GM18517 (cell line): ENCODE results near the gene MAP2K5.
A peak's percentile ranks its signal among the peaks of the same experiment; 100 is the strongest.

Source experiments
- ATAC-seq: cut with Tn5 transposase; IDR thresholded peaks from one replicate; pipeline ENCODE4 v1.9.1; 2021; ENCODE audit warnings: mild to moderate bottlenecking, moderate library complexity; ENCODE audit not compliant: unreplicated experiment

The MAP2K5 gene

GRCh38 chr15:67521029-67521782 is 21.3 kb upstream of the MAP2K5 start, which contains the start of gene C15orf61:
TSS of gene C15orf61 (plus strand) at chr15:67521131. CDS start at chr15:67521249, 118 bp downstream.
- ATAC-seq: peak; percentile 69

- peak; percentile 8 for ATAC-seq
Observed at GRCh38 chr15:67521783-67522568, 20.5 kb upstream of the MAP2K5 start.

- ATAC-seq: no peak
Observed at GRCh38 chr15:67523330-67523729, 19.2 kb upstream of the MAP2K5 start.

GRCh38 chr15:67524235-67524634 is 18.3 kb upstream of the MAP2K5 start:
- ATAC-seq: no peak

DNA sequence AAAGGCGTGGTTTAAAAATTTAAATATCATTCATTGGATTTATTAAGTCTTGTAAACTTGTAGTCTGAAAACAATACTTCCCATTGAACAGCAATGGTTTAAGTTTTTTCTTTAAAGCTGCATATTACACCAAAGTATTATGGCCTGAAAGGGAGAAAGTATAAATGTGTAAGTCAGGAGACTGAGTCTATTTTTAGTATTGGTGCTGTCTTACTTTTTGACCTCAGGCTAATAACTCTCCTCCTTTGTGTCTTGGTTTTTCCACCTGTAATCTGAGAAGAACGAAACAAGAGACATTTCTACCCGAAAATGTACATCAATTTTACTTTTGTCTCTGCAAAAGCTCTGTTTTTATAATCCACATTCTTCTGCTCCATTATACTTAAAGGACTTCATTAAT is 14.0 kb upstream of the MAP2K5 start:
- no peak for ATAC-seq

GRCh38 chr15:67531379-67531914 is 11.1 kb upstream of the MAP2K5 start:
- no peak for ATAC-seq

GRCh38 chr15:67533873-67534272 is 8.6 kb upstream of the MAP2K5 start:
- ATAC-seq: no peak

DNA sequence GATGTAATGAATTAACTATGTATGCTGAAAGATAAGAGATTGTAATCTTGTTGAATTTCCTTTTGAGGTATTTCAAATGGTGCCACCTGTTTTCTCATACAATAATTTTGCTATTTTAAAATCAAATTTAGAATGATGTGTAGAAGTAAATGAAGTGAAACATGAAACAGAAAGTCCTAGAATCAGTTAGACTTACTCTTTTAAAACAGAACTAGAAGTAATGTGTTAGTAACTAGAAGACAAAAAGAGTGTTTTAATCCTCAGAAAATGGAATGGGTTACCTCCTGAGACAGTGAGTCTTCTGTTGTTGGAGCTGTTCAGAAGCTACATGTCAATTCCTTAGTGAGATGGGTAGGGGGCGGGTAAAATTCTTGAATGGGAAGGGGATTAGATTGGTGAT is 8.1 kb upstream of the MAP2K5 start:
- no peak for ATAC-seq

GRCh38 chr15:67537771-67538170 is 4.7 kb upstream of the MAP2K5 start:
- no peak for ATAC-seq

GRCh38 chr15:67543348-67543718 is 830 bp downstream of the MAP2K5 start:
- no peak for ATAC-seq

GRCh38 chr15:67544475-67544874 is 2.0 kb downstream of the MAP2K5 start:
- ATAC-seq: no peak

DNA sequence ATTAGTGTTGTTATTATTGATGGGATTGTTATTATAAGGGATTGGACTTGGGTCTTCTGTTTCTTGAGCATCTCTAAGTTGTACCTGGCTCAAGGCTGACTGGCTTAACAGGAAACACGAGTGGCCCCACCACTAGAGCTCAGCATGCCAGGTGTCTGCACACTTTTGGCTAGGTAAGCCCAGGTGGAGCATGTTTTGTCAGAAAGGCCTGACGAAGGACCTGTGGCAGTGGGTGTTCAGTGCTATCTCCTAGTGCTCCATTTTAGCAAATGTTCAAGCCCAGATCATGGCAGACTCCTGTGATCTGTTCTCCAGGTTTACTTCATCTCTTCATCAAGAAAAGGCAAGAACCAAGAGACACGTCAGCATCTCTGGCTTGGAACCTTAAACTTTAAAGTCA is 3.4 kb downstream of the MAP2K5 start:
- ATAC-seq: no peak

DNA sequence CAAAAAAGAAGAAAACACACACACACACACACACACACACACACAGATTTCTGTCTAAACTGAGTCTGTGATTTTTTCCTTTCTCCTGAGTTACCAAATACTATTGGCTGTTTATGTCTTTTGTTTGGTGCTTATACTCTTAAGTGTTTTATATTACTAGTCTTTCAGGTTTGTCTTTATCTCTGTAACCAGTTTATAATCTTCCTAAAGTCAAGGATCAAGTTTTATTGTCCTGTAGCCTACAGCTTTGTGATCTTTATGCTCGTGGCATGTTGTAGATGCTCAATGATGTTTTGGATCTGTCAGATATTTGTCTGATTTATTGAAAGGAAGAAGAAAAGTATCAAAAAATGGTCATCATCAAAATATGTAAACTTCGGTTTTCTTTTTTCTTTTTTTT is 4.6 kb downstream of the MAP2K5 start:
- ATAC-seq: no peak

GRCh38 chr15:67547836-67548235 is 5.3 kb downstream of the MAP2K5 start:
- no peak for ATAC-seq

DNA sequence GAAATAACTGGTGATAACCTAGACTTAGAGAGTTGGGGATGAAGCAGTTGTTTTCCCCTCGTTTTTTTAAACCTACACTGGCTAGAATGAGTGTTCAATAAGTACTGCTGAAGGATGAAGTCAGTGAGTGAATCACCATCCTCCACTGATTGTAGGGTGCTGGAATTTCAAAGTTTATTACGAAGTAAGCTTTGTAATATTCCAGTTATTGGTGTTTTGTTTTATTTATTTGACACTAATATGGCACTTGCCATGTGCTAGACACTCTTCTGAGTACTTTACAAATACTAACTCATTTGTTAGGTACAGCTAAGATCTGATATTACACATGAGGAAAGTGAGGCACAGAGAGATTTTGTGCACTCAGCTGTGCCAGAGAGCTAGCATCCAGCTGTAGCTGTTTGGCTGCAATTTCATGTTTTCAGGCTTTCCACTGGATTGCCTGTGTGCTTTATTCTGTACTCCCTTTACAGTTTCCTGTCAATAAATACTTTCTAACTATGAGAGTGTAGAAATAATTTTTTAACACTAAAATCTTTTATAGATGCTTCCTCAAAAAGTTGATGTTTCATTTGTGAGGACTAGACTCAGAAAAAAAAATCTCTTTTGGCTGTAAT is 5.8 kb downstream of the MAP2K5 start:
- no peak for ATAC-seq

- no peak for ATAC-seq
Observed at GRCh38 chr15:67548862-67549651, 6.6 kb downstream of the MAP2K5 start.

DNA sequence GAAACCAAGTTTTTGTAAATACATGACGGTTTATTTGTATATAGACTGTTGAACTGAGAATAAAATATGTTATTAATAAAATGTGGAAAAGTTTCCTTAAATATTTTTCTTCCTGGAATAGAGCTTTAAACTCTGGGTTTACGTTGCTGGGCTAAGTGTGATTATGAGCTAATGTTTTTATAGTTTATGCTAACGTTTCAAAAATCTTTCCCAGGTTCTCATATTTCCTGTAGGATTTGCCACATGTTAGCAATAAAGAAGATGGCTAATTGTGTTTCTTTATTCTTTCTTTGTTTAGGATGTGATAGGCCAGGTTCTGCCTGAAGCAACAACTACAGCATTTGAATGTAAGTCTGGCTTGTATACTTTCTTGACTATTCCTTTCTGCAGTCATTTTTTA is 7.2 kb downstream of the MAP2K5 start:
- ATAC-seq: no peak

- ATAC-seq: no peak
Observed at GRCh38 chr15:67550522-67550921, 8.0 kb downstream of the MAP2K5 start.

DNA sequence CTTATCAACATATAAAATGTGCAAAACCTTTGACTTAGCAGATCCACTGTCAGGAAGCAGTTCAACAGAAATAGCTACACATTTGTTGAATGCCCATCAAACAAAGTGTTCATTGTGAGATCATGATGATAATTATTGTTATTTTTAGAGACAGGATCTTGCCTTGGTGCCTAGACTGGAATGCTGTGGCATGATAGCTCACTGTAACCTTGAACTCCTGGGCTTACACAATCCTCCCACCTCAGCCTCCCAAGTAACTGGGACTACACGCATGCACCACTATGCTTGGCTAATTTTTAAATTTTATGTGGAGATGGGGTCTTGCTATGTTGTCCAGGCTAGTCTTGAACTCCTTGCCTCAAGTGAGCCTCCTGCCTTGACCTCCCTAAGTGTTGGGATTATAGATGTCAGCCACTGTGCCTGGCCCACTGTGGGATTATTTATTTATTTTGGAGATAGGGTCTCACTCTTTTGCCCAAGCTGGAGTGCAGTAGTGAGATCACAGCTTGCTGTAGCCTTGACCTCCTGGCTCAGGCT is 8.8 kb downstream of the MAP2K5 start:
- ATAC-seq: no peak

GRCh38 chr15:67554580-67554979 is 12.1 kb downstream of the MAP2K5 start:
- no peak for ATAC-seq
